Central memory CD4-positive, alpha-beta T cell (primary cell): ENCODE results near the gene NLRP3.
"Not testable (repeated sequence)": the region's sequence is repeated elsewhere in the genome, so short reads cannot be mapped to it uniquely, and the experiment has no call there.

Experiments used
- DNase-seq: peaks from one replicate; pipeline ENCODE4 v3.0.0; 2022

Gene NLRP3

DNA sequence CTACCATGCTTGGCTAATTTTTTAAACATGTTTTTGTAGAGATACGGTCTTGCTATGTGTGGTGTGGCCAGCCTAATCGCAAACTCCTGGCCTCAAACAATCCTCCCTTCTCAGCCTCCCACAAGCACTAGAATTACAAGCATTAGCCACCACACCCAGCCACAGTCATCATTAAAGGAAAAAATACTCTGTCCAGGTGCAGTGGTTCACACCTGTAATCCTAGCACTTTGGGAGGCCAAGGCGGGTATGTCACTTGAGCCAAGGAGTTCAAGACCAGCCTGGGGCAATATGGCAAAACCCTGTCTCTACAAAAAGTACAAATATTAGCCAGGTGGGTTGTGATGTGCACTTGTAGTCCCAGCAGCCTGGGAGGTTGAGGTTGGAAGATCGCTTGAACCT lies 25.0 kb upstream of the NLRP3 start:
- DNase-seq = no peak

DNA sequence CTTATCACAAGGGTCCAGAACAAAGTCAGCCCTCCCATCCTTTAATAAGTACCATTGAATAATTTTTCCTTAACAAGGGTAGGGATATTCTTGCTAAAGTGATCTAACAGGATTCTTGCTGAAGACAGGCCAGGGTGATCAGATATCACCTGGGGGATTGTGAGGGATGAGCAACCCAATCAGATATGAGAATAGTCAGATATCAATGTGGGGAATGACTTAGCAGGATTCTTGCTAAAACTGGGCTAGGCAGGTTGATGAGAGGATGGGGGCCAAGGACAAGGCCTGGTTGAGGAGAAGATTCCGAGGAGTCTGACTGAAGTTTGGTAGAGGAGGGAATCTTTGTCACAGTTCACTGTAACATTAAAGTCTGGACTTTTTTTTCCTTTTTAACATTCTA lies 23.9 kb upstream of the NLRP3 start:
- DNase-seq = no peak

DNA sequence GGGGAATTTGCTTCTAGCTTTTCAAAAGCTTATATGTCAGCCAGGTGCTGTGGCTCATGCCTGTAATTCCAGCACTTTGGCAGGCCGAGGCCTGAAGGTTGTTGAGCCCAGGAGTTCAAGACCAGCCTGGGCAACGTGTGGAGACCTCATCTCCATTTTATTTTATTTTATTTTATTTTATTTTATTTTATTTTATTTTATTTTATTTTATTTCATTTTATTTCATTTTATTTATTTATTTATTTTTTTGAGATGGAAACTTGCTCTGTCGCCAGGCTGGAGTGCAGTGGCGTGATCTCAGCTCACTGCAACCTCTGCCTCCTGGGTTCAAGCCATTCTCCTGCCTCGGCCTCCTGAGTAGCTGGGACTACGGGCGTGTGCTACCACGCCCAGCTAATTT lies 20.9 kb upstream of the NLRP3 start:
- DNase-seq = not testable (repeated sequence)

DNA sequence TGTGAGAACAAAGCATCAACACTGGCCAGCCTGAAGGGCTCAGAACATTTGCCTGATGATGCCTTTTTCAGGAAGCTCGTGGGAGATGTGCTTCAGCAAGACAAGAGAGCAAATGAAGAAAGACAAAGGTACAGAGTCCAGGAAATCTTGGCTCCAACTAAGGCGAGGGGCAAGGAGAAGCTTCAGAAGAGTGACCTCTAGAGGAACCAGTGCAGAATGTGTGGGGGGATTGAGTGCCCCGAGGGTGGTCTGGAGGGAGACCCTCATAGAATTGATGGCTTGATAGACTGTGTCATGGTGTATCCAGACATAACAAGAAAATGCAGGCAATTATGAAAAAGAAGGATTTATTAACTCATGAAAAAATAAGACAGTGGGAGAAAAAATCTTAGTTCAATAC lies 15.3 kb upstream of the NLRP3 start:
- no peak for DNase-seq

DNA sequence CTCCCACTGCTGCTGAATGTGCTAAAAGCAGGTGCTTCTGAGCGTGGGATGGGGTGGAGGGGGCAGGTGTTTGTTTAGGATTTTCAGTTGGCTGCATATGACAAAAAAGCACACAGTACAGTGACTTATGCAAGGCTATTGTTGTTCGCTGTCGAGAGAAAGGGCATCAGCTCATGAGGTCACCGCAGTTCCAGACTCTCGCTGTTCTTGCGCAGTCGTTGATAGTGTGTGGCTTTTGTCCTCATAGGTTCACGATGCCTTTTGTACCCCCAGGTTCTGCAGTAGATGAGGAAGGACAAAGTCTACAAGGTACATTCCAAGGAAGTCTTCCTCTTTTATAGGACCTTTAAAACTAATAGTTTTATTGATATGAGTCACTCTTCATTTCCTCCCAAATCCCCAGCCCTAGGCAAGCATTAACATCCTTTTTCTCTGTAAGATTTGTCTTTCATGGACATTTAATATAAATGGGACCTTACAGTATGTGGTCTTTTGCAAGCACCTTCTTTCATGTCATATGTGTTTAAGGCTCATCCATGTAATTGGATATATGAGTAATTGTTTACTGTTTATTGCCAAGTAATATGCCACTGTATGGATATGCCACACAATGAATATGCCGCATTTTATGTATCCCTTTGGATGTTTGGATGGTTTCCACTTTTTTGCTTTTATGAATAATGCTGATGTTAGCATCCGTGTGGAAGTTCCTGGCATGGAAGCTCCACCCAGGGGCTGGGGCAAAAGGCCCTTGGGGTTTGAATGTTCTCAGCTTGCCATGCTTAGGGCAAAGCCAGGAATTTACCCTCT lies 14.5 kb upstream of the NLRP3 start:
- no peak for DNase-seq

DNA sequence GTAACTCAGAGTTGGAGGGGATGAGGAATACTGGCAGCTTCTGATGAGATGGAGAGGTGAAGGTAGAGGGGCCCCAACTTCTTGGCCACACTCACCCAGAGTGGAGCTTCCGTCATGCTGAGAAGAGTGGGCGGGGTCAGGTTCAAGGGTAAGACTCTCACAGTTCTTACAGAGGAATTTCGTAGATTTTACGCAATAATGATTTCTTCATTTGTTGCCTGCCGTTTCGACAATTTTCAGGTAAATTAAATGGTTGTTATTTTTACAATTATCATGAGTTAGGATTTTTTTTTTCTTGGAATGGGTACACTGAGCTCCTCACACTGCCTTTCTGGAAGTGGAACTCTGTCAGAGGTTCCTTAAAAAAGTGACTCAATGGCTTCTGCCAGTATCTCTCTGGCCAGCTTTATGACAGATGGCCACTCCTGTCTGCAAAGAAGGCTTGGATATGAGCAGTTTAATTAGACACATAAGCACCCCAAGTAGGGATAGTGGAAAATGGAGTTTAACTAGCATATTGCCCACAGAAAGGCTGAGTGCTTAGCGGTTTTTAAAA lies 13.8 kb upstream of the NLRP3 start:
- DNase-seq = no peak

DNA sequence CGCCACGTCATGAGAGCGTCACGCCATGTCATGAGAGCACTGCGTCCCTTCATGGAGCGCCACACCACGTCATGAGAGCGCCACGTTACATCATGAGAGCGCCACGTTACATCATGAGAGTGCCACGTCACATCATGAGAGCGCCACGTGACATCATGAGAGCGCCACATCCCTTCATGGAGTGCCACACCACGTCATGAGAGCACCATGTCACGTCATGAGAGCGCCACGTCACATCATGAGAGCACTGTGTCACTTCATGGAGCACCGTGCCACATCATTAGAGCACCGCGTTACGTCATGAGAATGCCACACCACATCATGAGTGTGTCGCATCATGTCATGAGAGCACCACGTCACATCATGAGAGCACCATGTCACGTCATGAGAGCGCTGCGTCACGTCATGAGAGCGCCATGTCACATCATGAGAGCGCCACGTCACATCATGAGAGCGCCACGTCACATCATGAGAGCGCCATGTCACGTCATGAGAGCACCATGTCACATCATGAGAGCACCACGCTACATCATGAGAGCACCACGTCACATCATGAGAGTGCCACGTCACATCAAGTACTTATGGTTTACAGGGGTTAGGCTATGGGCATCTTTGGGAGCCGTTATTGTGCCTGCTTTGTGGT lies 9.8 kb upstream of the NLRP3 start:
- DNase-seq = no peak

DNA sequence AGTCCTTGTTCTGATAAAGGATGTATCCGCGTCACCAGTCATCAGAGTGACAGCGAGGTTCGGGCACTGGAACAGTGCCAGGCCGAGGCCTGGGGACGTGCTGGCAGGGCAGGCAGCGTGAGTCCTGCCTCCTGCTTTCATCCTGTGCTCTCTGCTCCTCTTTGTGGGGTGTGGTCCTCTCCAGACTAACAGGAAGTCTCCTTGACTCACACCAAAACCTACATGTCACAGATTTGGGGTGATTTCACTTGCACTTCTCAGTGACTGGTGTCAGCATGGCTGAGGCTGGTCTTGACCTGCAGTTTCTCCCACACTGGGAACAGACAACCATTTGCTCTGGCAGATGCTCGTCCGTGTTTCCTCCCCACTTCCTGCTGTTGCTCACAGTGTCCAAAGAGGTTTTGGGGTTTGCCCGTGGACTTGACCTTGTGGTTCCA lies 8.8 kb upstream of the NLRP3 start:
- peak; percentile 81 for DNase-seq

DNA sequence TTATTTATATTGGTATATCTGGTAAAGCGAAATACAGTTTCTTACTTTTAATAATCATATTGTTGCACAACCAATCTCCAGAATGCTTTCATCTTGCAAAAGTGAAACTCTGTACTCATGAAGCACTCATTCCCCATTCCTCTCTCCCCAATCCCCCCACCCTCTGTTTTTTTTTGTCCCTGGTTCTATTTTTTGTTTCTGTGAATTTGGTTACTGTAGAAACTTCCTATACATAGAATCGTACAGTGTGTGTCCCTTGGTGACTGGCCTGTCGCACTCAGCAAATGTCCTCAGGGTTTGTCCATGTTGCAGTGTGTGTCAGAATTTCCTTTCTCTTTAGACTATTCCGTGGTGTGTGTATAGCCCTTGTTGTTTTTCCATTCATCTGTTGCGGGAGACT lies 7.9 kb upstream of the NLRP3 start:
- no peak for DNase-seq

DNA sequence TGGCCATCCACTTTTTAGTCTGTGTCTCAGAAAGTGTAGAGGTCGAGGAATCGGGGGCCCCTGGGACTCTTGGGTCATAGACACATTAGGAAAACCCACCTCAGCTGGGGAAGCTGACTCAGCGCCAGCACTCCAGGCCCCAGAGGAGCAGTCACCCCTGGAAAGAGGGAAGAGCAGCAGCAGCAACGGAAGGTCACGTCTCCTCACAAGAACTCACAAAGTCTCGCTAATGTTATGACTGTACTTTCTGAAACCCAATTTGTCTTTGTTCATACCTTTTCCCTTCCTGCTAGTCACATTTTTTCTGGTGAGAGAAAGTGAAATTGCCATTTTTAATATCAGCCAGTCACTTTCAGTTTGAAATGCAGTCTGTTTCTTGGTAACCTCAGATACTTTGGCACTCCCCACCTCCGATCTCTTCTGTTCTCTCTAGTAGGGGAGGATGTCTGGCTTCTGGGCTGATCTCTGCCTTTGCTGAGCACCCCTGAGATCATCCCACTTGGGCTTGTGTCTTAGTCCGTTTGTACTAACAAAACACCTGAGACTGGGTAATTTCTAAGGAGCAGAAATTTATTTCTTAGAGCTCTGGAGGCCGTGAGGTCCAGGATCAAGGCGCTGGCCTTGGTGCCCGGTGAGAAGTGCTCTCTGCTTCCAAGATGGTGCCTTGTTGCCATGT lies 6.0 kb upstream of the NLRP3 start:
- DNase-seq = peak; percentile 38

DNA sequence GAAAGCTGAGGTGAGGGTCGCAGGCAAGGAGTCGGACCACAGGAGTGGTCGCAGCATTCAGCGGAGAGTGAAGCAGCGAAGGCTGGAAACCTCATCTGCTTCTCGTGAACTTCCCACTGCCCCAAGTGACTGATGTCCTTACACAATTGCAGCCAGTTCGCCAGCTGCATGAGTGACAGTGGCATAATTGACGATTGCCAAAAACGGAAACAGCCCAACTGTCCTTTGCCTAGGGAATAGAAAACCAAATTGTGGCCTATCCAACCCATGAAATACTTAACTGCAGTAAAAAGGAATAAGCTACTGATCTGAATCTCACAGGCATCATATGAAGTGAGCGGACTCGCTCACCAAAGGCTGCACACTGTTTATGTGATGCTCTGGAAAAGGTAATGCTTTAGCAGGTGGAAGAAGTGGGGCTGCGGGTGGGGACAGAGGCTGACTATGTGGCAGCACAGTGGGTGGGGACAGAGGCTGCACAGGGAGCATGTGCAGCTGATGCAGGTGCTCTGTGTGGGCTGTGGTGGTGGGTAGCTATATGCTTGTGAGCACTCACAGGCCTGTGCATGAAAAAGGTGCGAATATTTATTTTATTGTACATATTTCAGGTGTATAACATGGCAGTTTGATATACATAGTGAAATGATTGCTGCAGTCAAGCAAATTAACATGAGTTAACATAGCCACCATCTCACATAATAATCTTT lies 4.2 kb upstream of the NLRP3 start:
- DNase-seq = no peak

DNA sequence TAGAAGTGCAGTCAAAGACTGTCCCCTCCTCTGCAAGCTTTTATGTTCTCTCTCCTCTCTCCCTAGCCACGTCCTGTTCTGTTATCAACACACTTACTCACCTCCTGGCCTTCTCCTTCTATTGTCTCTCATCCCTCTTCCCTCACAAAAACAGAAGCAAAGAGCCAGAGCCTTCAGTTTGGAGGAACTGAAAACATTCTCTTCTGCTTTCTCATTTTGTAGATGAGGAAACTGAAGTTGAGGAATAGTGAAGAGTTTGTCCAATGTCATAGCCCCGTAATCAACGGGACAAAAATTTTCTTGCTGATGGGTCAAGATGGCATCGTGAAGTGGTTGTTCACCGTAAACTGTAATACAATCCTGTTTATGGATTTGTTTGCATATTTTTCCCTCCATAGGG lies 1.9 kb downstream of the NLRP3 start:
- no peak for DNase-seq

DNA sequence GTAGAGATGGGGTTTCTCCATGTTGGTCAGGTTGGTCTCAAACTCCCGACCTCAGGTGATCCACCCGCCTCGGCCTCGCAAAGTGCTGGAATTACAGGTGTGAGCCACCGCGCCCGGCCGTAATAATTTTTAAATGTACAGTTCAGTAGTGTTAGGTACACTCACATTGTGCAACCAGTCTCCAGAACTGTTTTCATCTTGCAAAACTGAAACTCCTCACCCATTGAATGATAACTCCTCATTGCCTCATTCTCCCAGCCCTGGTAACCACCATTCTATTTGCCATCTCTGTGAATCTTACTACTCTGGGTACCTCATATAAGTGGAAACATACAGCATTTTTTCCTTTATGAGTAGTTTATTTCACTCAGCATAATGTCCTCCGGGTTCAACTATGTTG lies 3.4 kb downstream of the NLRP3 start:
- DNase-seq = no peak

DNA sequence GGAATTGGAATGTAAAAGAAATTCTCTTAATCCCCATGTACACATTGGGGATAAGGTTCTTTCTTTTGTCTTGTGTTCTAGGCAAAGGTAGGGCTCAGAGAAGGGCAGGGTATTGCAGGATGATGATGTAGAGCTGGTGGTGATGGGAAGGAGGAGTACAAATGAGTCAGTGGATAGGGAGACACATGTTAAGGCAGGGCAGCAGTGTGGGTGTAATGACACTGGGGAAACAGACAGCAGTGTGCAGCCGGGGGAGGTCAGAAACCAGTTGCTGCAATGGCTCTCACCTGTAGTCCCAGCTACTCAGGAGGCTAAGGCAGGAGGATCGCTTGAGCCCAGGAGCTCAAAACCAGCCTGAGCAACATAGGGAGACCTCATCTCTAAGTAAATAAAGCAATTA lies 5.1 kb downstream of the NLRP3 start:
- no peak for DNase-seq

DNA sequence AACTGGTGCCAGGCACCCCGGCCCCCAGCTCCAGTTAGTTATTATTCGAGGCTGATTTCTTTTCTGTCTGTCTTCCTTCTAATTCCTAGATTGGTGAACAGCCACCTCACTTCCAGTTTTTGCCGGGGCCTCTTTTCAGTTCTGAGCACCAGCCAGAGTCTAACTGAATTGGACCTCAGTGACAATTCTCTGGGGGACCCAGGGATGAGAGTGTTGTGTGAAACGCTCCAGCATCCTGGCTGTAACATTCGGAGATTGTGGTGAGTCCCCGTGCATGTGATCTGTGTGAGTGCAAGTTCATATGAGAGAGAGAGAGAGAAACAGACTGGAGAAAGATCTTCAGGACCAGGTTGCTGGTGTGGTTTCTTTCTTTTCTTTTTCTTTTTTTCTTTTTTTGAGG lies 13.5 kb downstream of the NLRP3 start:
- no peak for DNase-seq

DNA sequence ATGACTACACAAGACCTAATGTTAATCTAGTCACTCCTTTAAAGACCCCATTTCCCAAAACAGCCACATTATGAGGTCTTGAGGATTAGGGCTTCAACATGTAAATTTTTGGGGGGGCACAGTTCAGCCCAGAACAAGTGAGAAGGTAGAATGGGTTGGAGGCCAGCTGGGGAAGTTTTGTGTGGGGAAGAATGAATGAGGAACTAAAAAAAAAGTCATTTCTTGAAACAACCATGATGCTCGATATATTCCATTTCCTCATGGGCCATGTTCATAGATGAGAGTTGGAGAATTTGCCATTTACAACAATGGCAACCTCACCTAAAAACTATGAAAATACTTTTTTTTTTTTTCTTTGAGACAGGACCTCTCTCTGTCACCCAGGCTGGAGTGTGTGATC lies 14.5 kb downstream of the NLRP3 start:
- no peak for DNase-seq

DNA sequence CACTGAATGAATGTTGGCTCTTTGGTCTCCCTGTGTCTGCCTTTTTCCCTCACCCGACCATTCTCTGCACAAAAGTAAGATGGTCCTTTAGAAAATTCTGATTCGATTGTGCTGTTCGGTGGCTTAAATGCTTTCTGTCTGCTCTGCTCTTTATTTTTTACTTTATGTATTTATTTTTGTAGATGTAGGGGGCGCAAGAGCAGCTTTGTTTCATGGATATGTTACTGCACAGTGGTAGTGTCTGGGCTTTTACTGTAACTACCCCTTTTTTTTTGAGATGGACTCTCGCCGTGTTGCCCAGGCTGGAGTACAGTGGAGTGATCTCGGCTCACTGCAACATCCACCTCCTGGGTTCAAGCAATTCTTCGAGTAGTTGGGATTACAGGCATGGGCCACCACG lies 15.7 kb downstream of the NLRP3 start:
- no peak for DNase-seq

DNA sequence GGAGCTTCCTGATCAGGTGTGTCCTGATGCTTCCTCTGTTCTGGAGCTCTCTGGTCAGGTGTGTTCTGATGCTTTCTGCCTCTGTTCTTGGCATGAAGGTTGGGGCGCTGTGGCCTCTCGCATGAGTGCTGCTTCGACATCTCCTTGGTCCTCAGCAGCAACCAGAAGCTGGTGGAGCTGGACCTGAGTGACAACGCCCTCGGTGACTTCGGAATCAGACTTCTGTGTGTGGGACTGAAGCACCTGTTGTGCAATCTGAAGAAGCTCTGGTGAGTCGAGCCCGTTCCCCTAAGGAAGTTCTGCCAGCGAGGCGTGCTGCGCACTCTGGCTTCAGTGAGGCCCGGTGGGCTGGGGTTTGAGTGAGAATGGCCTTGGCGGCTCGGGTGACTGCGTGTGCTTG lies 18.0 kb downstream of the NLRP3 start:
- DNase-seq = no peak

DNA sequence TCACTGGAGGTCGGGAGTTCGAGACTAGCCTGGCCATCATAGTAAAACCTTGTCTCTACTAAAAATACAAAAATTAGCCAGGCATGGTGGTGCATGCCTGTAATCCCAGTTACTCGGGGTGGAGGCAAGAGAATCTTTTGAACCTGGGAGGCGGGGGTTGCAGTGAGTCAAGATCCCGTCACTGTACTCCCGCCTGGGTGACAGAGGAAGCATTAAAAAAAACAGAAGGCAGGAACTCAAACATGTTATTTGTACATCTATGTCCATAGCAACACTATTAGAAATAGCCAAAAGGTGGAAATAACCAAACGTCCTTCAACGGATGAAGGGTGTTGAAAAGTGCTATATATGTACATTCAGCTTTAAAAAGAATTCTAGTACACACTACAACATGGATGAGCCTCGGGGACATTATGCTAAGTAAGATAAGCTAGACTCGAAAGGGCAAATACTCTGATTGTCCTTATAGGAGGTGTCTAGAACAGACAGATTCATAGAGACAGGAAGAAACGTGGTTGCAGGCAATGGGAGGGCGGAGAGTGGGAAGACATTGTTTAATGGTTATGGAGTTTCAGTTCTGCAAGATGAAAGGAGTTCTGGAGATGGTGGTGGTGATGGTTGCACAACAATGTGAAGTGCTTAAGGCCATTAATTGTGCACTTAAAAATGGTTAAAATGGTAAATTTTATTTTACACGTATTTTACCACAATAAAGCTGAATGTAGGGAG lies 19.2 kb downstream of the NLRP3 start:
- DNase-seq = no peak

DNA sequence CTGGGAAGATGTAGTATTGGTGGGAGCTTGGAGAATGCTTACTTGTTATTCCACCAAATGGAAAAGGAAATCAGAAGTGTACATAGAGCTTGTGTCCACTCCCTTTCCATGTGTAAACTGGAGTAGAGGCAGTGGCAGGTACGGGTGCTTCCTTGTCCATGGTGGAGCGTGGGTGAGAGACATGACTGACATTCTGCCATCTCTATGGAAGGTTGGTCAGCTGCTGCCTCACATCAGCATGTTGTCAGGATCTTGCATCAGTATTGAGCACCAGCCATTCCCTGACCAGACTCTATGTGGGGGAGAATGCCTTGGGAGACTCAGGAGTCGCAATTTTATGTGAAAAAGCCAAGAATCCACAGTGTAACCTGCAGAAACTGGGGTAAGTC lies 19.8 kb downstream of the NLRP3 start:
- DNase-seq = no peak

DNA sequence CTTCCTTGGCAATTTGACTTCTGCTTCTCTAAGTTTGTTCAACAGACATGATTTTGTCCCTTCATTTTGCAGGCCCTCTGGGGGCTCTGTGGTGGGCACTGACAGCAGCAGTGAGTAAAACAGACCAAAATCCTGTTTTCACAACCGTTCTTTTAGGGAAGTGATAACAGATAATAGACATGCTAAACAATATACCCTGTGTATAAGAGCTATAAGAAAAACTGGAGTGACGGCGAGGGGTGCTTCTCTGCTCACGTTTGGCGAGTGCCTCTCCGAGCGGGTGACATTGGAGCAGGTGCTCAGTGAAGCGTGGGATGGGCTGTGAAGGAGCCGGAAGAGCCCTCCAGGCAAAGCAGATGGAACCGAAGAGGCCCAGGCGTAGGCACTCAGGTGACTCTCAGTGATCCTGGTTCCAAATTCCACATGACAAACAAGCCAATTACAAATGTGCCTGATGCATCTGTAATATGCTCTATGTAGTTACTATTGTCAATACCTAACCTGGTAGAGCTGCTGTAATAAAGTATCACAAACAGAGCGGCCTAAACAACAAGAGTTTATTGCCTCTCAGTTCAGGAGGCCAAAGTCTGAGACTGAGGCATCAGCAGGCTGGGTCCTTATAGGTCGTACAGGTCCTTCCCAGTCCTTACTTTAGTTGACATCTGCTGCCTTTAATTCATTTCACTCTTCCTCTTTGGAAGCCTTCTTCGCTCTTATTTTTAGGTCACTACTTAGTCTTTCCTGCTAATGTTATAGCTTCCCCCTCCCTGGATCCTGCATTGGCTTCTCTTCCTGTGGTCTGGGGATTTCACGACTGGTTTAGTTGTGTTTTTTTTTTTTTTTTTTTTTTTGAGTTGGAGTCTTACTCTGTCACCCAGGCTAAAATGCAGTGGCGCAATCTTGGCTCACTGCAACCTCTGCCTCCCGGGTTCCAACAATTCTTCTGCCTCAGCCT lies 21.9 kb downstream of the NLRP3 start:
- DNase-seq = no peak
